NCI-H2081 (cell line): ENCODE results near the gene MYL5.

Experiments
- DNase-seq, 2 experiments: peaks; one replicate each; lab custom pipeline; 2025; lab: John Stamatoyannopoulos, UW

The MYL5 gene

DNA sequence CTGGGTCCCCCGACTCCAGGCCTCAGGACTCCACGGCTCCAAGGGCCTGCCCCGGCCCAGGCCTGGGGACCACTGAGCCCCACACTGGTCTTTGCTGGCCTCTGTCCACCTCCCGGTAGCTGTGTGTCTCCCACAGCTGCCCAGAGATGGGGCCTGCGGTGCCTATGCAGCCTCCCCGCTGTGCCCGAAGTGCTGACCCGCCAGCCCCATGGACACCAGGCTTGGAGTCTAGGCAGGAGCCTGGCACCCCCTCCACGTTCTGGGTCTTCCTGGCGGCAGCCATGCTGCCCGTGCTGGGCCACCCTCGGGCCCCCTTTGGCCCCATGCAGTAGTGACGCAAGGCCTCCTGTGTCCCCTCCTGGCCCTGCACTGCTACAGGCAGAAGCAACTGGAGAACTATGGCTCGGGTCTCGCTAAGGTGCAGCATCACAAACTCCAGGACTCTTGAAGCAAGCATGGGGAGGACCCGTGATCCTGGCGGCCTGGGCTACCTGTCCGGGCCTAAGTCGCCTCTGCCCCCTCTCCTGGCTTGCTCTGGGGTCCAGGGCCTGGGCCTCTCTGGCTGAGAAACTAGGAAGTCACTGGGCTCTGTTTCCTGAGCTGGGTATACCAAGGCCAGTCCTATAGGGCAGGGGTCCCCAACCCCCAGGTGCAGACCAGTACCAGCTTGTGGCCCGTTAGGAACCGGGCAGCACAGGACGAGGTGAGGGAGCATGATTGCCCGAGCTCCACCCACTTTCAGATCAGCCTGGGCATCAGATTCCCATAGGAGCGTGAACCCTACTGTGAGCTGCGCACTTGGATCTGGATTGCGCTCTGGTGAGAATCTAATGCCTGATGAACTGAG is 917 bp downstream of the MYL5 start:
- DNase-seq = no peak

DNA sequence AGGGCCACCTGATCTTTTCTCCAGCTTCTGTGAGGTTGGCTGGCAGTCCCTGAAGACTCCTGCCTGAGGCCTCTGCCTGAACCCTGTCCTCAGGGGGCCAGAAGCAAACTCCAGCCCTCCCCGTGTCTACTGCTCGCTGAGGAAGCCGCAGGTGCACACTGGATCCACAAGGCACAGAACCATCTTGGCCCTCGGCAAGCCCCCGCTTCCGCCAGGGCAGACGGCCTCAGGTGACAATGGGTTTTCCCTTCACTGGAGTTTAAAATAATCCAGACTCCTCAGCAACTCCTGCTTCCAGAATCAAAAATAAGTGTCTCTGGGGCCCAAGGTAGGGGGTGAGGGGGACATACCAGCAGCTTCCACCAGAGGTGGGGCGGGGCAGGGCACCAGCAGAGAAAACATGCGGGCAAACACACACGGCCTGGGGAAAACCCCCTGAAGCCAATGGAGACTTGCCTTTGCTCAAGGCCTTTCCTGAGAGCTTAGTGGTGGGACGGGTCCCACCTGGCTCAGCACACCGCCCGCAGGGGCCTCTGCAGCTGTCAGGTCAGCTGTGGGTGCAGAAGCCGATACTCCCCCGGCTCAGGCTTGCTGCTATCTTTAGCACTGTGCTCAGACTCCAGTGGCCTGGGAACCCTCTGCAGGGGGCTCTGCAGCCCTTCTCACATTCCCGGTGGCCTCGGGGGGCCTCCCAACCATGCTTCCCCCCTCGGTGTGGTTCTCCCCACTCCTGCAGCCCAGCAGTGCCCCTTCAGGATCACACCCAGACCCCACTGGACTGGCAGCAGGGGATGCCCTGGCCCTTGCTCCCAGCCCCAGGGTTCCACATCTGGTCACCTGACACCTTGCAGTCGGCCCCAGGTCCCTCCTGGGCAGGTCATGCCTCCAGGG is 1.9 kb downstream of the MYL5 start:
- DNase-seq = no peak

DNA sequence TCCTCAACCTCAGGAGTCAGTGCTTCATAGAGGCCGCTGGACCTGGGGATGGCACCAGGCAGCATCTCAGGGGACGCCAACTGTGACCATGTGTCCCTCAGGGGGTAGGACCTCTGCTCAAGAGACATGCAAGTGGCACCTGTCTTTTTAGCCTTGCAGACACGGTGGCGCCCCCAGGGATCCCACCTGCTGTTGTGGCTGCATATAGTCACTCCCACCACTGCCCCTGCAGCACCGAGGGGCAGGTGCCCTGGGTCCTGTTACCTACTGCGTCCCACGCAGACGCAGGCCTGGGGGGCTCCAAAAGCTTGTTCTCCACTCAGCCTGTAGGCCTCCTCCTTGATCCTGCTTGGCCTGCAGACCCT is 2.5 kb downstream of the MYL5 start:
- DNase-seq = no peak

DNA sequence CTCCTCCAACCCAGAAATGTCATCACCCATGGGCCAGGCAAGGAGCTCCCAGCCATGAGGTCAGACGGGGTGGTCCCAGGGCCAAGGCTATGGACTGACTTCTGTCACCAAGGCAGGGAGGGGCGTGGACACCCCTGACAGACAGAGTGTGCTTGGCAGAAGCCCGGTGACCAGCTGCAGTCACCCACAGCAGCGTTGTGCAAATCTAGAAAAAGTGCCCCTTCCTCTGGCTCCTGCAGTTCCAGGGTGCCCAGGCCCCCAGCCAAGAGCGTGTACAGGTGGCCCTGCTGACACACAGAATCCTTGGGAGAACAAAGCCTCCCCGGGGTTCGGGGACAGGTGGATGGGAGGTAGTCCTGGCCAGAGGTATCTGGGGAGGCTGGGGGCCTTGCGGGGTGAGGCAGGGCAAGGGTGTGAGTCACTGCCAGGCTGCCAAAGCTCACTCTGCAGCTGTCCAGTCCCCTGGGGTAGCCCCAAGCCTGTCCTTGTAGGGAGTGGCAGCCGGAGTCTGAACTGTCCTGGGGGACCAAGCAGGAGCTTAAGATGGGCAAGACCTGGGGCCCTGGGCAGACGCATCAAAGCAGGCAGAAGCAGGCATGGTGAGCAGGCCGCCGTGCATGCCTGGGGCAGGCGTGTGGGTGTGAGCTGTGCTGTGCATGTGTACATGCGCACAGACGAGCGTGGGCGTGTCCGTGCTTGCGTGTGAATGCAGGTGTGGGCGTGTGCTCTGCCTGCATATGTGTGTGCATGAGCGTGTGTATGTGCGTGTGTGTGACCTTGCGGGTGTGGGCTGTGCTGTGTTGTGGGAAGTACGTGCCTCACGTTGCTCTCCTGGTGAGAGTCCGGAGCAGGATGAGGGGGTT is 3.3 kb downstream of the MYL5 start:
- peak in 1 of 2 experiments; percentile 47 for DNase-seq

DNA sequence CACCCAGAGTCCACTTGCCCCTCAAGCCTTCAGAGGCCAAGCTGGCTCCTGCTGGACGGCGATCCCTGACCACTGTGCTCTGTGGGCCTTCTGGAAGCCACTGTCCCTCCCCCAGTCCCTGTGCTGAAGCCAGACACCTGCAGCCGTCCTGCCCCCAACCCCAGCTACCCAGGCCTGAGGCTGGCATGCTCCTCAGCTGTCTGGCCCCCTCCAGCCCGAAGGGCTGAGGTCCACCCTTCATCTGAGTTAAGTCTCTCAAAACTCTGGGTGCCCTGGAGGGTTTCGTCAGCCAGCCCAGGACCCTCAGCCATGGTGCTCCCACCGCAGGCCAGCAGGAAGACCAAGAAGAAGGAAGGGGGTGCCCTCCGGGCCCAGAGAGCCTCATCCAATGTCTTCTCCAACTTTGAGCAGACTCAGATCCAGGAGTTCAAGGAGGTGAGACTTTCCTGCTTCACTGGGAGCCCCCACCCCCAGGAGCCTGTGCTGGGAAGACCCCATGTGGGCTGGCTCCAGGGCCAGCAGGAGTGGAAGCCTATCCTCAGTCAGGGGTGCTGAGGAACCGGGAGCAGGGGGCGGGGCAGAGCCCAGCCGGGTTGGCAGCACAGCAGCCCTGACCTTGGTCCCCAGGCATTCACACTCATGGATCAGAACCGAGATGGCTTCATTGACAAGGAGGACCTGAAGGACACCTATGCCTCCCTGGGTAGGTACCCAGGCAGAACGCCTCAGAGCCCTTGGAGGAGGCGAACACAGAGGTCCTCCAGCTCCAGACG is 4.2 kb downstream of the MYL5 start:
- no peak for DNase-seq

DNA sequence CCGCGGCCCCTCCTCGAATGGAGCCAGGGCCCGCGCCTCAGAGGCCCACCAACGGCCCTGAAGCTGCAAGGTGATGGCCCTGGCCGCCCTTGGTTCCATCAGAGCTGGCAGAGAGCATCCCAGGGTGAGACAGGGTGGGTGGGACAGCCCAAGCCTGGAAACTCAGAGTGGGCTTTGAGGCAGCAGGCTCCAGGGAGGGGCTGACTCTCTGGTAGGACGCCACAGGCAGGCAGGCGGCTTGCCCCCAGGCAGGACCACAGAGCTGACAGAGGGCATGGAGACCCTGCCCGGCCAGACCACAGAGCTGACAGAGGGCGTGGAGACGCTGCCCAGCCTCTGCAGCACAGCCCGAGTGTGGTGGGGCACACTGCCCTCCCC is 4.8 kb downstream of the MYL5 start:
- DNase-seq = no peak

DNA sequence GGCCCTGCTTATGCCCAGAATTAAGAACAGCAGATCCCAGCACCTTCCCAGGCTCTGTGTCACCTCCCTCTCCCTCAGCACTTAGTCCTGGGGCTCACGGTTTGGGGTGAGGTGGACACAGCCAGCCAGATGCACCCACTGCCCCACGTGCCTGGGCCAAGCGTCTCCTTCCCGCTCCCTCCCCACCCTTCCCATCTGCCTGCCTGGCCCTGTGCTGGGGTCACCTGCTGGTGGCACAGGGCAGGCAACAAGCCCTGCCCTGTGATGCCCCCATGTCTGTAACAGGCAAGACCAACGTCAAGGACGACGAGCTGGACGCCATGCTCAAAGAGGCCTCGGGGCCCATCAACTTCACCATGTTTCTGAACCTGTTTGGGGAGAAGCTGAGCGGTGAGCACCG is 5.3 kb downstream of the MYL5 start:
- DNase-seq = no peak

DNA sequence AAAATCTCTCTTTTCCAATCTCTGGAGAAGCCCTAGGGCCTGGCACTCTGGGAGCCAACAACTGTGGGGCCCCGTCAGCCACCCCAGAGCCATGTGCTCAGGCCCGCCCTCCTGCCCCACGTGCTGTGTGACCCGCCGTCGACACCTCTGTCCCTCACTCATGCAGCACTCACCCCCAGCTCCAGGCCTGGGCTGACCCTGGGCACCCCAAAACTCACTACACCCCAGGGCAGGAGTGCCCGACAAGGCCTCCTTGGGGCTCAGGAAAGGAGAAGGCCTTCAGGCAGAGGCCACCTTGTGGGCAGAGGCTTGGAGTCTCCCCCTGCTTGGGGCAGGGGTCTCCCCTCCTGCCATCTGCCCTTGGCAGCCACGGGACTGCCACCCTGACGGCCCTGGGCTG is 5.7 kb downstream of the MYL5 start:
- DNase-seq = no peak

DNA sequence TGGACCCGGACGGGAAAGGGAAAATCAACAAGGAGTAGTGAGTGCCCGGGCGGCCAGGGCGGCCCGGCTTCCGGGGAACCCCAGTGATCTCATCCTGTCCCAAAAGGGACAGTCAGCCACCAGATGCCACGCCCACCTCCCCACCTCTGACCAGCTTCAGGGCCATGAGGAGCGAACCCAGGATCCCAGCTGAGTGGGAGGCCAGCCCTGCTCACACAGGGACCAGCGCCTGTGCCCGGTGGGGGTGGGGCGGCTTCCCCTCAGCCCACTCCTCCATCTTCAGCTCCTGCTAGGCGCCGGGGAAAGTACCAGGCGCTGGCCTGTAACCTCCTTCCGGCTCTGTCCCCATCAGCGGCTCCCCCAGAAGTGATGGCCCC is 6.2 kb downstream of the MYL5 start:
- no peak for DNase-seq

DNA sequence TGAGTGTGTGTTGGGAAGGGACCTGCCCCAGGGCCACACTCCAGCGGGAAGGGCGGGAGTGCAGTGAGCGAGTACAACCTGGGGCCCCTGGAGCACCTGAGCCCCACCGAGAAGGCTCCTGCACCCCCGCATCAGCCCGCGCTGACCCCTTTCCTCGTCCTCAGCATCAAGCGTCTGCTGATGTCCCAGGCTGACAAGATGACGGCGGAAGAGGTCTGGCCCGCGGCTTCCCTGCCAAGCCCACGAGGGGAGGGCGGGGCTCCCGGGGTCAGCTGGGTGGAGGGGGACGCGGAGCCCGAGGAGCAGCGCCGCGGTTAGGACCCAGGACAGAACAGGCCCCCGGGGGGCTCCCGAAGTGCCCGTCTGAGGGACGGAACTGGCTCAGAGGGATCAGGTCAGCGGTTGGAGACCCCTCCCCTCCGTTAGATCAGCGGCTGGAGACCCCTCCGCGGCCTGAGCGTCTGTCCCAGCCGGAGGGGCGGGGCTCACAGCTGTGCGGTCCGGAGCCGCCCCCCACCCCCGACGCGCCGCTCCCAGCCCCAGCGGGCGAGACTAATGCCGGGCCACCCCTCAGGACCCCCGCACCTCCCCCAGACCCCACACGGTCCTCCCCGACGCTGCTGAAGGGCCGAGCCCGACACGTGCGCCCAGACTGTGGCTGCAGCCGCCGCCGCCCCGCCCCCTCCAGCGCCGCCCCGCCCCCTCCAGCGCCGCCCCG is 6.7 kb downstream of the MYL5 start:
- DNase-seq = no peak

DNA sequence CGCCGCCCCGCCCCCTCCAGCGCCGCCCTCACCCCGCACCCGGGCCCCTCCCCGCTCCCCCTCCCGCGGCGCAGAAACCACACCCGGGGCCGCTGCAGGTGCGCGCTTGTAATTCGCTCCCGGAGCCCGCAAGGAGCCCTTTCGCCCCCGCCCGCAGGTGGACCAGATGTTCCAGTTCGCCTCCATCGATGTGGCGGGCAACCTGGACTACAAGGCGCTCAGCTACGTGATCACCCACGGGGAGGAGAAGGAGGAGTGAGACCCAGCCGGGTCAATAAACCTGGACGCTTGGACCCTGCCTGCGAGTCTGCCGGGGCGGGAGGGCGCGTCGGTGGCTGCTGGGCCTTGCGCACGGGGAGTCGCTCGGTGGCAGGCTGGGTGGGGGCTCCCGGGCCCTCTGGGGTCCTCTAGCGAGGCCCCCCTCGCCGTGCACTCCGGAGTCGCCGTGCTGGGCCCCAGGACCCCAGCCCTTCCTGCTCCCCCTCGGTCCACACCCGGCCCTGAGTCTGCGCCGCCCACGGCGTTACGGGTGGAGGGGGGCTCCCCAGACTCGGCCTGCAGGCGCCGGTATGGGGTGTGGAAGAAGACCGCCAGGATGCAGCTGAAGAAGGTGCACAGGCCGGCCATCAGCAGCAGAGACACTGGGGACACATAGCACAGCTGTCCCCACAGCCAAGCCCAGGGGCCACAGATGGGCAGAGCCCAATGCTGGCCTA is 7.6 kb downstream of the MYL5 start:
- DNase-seq = peak; percentile 75 to 79

DNA sequence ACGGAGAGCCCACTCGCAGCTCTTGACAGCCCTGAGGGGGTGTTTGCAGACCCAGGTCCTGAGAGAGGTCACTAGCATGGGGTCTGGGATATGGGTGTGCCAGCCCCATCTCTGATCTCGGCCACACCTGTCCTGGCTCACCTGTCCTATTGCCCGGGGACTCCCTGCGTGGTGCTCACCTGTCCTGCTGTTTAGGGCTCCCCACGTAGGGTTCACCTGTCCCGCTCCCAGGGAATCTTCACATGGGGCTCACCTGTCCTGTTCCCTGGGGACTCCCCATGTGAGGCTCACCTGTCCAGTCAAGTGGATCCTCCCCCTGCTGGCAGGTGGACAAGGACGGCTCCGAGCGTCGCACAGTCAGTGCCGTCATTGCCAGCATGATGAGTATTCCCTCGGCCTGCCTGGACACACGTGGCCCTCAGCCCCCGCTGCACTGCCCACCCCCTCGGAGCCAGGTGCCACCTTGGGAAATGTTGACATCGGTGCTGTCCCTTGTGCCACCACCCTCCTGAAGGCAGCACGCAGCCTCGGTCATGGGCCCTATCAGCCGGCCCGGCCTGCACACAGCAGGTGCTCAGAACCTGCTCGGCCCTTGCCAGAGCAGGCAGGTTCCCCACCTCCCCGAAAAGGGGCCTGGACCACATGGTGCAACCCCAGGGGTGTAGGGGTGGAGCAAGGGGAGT is 8.3 kb downstream of the MYL5 start:
- peak; percentile 18 to 54 for DNase-seq

DNA sequence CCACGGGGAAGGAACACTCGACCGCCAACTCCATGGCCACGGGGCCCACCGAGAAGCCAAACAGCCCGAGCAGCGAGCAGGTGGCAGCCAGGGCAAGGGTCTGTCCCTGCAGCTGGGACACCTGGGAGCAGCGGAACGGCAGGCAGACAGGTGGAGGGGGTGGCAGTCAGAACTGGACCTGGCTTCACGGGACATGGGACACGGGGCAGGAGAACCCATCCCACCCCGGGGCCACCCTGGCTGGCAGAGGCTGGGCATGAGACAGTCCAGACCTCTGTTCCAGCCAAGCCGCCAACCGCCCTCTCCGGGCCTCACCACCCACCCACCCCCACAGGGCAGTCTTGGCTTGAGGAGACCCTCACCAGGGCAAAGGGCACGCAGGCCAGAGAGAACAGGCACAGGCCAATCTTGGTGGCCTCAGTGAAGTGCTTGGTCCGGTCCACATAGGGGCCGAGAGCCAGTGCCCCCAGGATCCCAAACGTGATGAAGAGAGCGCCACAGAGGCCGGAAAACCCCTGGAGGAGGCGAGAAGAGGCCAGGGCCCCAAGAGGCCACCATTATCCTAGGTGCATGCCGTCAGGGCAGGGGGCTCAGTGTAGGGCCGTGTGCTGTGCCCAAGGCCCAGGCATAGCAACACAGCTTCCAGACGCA is 9.0 kb downstream of the MYL5 start:
- DNase-seq = no peak

DNA sequence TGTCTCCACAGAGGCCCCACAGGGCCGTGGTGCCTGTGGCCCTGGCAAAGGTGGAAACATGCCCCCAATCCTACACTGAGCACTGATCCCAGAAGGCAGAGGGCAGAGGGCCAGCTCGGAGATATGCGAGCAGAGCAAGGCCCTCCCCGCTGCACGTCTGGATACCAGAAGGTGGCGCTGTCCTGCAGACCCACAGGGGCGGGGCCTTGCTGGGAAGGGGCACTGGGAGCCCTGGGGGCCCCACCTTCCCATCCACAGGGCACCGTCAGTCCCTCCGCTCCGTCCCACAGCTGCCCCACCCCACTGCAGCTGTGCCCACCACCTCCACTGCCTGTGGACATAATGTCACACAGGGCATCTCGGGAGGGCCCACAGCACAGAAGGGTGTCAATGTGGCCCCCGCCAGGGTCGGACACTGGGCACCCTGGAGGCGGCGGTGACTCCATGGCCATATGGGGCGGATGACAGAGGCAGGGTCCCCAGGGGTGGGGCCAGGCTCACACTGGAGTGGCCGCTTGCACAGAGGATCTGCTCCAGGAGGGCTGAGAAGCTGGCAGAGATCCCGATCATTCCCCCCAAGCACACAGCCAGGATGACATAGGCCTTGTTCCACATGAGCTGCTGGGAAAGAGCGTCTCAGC is 9.8 kb downstream of the MYL5 start:
- peak; percentile 24 to 53 for DNase-seq

DNA sequence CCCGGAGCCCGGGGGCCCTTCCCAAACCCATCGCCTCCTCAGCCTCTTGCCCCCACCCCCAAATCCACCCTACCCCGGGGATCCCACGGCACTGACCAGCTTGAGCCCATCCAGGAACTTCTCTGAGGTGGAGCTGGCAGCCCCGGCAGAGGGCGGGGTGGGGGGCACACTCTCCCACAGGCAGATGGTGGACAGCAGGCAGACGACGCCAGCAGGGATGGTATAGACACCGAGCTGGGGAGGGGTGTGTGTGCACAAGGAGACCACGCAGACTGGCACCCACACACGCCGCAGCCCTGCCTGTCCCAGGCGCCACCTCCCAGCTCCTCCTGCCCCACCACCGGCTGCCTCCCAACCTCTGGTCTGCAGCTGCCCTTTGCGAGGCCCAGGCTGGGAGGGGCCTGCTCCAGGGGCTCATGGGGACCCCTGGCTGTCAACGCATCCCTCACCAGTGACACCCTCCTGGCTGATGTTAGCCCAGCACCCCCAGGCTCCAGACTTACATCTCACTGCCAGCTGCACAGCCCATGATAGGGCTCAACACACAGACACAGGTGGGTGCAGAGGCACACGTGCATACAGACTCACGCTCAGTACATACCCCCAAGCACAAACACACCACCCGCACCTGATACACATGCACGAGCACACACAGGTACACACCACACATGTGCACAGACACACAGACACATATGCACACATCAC is 10.4 kb downstream of the MYL5 start:
- no peak for DNase-seq

DNA sequence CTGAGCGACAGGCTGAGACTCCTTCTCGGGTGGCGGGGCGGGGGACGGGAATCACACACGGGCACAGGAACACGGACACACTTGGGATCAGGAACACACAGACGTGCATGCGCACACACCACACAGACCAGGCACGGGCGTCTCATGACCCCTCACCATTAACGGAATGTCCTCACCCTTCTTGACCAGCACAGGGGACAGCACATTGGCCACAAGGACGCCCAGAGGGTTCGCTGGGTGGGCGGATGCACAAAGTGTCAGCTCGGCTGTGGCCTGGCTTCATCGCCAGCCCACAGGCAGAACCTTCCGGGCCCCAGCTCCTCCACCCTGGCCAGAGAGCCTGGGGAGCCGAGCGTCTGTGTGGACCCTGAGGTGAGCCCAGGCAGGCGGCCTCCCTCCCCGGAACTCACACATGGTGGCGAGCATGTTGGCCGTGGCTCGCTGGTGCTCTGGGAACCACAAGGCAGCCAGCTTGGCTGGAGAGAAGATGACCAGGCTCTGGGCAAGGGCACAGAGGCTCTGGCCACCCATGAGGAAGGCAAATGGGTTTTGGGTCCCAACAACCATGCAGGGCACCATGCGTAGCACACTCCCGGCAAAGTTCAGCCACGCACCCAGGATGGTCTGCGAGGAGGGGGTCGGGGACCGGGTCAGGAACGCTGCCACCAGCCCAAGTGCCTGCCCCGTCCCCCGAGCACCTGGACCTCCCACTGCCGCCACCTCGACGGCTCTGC is 11.5 kb downstream of the MYL5 start:
- no peak for DNase-seq

DNA sequence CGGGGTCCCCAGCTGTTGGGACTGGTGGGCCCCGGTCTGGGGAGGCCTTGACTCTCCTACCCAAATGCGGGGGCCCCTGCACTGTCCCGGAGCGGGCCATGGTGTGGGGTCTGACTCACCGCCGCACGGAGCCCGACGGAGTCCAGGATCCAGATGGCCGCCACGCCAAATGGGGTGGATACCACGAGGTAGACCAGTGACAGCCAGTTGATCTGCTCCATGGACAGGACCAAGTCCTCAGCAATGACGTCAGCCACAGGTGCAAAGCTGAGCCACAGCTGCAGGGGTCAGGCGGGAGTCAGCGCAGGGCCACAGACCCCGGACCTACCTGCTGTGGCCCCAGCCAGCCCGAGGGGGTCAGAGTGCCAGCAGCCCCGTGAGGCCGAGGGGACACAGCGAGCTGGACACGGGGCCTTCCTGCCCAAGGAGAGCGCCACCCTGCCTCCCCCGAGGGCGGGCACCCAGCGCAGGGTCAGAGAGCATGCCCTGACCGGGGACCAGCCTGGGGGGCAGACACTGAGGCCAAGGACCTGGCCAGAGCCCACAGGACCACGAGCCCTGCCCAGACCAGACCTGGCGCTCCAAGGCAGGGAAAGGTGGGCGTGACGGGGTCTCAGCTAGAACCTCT is 12.2 kb downstream of the MYL5 start:
- DNase-seq = no peak
